IMR-90 (cell line): Measurements from ENCODE around the gene SASH1.

Experiments
- BHLHE40 ChIP-seq: fragments of 150-350 bp; IDR thresholded peaks from 2 replicates; pipeline ENCODE4 v1.6.1; 2016; ENCODE audit warnings: mild to moderate bottlenecking, low read depth, low read length
- CEBPB ChIP-seq: IDR thresholded peaks from 2 replicates; pipeline ENCODE4 v1.6.1; 2012; ENCODE audit warnings: low read depth, low read length, improper control_type of control experiment
- POLR2A ChIP-seq: IDR thresholded peaks from 2 replicates; pipeline ENCODE4 v1.6.1; 2012; ENCODE audit warnings: mild to moderate bottlenecking, low read depth, low read length
- TF ChIP-seq, protein P1 (sequence below): conservative IDR thresholded peaks from 2 replicates; pipeline ENCODE4 v1.5.1; 2012; ENCODE audit warnings: mild to moderate bottlenecking, low read depth, low read length, improper control_type of control experiment

DNA sequence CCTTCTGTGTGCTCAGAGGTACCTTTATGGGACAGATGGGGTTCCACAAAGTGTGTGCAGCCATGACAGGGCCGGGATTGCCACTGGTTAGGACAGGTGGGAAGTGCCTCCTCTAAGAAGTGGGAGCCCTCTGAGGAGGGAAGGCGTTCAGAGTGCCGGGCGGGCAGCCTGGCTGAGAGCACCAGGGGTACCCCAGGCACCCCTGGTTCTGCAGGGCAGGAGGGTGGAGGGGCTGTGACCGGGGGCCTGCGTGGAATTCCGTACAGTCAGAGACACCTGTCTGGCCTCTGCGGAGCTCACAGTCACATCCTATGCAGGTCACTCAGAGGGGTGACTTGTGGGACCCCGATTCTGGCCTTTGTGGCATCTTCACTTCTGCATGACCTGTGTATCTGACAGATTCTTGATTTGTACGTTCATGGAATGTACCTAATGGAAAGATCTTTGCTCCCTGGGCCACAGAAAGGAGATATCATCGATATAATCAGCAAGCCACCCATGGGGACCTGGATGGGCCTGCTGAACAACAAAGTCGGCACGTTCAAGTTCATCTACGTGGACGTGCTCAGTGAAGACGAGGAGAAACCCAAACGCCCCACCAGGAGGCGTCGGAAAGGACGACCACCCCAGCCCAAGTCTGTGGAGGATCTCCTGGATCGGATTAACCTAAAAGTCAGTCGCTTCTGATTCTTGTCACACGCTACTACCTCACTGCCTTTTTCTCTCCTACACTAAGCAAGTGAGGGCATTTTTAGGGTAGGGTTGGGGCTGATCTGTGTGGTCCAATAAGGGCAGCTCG, 190.9 kb downstream of the SASH1 start:
- TF ChIP-seq, protein P1, sequence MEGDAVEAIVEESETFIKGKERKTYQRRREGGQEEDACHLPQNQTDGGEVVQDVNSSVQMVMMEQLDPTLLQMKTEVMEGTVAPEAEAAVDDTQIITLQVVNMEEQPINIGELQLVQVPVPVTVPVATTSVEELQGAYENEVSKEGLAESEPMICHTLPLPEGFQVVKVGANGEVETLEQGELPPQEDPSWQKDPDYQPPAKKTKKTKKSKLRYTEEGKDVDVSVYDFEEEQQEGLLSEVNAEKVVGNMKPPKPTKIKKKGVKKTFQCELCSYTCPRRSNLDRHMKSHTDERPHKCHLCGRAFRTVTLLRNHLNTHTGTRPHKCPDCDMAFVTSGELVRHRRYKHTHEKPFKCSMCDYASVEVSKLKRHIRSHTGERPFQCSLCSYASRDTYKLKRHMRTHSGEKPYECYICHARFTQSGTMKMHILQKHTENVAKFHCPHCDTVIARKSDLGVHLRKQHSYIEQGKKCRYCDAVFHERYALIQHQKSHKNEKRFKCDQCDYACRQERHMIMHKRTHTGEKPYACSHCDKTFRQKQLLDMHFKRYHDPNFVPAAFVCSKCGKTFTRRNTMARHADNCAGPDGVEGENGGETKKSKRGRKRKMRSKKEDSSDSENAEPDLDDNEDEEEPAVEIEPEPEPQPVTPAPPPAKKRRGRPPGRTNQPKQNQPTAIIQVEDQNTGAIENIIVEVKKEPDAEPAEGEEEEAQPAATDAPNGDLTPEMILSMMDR: no peak
- TF ChIP-seq BHLHE40 (no peak), POLR2A (no peak), CEBPB (no peak)
